ENCODE measurements around the gene MZT2B.
"Not testable (repeated sequence)": the region's sequence is repeated elsewhere in the genome, so short reads cannot be mapped to it uniquely, and the experiment has no call there.

- not testable (repeated sequence) for TF ChIP-seq TAF1 (IDR thresholded peaks at IDR 0.05; ENCODE audit: borderline replicate concordance, low read depth, low read length); POLR2AphosphoS5 (IDR thresholded peaks at IDR 0.05; ENCODE audit: low read depth, low read length); MXI1 (IDR thresholded peaks at IDR 0.05; ENCODE audit: low read depth, low read length)
- TF ChIP-seq, protein P1, sequence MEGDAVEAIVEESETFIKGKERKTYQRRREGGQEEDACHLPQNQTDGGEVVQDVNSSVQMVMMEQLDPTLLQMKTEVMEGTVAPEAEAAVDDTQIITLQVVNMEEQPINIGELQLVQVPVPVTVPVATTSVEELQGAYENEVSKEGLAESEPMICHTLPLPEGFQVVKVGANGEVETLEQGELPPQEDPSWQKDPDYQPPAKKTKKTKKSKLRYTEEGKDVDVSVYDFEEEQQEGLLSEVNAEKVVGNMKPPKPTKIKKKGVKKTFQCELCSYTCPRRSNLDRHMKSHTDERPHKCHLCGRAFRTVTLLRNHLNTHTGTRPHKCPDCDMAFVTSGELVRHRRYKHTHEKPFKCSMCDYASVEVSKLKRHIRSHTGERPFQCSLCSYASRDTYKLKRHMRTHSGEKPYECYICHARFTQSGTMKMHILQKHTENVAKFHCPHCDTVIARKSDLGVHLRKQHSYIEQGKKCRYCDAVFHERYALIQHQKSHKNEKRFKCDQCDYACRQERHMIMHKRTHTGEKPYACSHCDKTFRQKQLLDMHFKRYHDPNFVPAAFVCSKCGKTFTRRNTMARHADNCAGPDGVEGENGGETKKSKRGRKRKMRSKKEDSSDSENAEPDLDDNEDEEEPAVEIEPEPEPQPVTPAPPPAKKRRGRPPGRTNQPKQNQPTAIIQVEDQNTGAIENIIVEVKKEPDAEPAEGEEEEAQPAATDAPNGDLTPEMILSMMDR (IDR thresholded peaks at IDR 0.05): not testable (repeated sequence)
These were observed 907 bp downstream of the MZT2B start for GRCh38 chr2:130182826-130183511.

Data from SK-N-SH (cell line).